ENCODE results near the gene SCAF1.

SCAF1 gene, protein sequence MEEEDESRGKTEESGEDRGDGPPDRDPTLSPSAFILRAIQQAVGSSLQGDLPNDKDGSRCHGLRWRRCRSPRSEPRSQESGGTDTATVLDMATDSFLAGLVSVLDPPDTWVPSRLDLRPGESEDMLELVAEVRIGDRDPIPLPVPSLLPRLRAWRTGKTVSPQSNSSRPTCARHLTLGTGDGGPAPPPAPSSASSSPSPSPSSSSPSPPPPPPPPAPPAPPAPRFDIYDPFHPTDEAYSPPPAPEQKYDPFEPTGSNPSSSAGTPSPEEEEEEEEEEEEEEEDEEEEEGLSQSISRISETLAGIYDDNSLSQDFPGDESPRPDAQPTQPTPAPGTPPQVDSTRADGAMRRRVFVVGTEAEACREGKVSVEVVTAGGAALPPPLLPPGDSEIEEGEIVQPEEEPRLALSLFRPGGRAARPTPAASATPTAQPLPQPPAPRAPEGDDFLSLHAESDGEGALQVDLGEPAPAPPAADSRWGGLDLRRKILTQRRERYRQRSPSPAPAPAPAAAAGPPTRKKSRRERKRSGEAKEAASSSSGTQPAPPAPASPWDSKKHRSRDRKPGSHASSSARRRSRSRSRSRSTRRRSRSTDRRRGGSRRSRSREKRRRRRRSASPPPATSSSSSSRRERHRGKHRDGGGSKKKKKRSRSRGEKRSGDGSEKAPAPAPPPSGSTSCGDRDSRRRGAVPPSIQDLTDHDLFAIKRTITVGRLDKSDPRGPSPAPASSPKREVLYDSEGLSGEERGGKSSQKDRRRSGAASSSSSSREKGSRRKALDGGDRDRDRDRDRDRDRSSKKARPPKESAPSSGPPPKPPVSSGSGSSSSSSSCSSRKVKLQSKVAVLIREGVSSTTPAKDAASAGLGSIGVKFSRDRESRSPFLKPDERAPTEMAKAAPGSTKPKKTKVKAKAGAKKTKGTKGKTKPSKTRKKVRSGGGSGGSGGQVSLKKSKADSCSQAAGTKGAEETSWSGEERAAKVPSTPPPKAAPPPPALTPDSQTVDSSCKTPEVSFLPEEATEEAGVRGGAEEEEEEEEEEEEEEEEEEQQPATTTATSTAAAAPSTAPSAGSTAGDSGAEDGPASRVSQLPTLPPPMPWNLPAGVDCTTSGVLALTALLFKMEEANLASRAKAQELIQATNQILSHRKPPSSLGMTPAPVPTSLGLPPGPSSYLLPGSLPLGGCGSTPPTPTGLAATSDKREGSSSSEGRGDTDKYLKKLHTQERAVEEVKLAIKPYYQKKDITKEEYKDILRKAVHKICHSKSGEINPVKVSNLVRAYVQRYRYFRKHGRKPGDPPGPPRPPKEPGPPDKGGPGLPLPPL
- 57.7 to 70.0 (median 61.5) reads per million in 3 experiments for total RNA-seq

DNA sequence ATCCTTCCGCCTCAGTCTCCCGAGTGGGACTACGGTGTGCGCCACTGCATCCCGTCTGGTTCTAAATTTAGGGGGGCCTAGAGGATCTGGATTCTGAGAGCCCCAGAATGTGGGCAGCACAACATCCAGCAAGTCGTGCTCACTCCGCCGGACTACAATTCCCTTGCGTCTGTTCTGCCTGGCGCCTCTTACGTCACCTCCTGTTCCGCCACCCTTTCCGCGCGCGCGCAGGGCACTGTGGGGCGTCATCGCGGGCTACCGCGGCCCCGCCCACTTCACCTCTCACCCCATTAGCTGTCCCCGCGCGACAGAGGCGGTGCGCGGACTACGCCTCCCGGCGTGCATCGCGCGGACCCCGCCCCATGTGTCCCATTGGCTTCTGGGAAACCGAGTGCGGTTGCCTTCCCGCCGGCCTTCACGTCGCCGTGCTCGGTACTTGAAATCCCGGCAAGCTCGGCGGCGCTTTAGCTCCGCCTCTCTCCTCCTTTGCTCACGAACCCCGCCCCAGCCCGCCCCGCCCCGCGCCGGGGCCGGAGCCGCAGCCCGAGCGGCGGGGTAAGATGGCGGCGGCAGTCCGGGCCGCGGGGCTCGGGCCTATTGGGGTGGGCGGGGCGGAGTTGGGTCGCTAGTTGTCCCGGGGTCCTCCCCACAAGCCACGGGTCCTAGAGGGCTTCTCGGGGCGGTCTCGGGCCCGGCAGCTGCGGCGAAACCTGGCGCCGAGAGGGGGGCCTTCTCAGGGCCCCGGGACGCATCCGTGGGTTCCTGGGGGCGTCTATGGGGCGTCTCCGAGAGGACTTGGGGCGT, at the start of gene SCAF1:
Gene SCAF1, plus strand, starts transcription at position 522 of the 804 bp plus-strand sequence. CDS start 2,818 bp downstream, outside the sequence.
- DNase-seq = peak; percentile 100

DNA sequence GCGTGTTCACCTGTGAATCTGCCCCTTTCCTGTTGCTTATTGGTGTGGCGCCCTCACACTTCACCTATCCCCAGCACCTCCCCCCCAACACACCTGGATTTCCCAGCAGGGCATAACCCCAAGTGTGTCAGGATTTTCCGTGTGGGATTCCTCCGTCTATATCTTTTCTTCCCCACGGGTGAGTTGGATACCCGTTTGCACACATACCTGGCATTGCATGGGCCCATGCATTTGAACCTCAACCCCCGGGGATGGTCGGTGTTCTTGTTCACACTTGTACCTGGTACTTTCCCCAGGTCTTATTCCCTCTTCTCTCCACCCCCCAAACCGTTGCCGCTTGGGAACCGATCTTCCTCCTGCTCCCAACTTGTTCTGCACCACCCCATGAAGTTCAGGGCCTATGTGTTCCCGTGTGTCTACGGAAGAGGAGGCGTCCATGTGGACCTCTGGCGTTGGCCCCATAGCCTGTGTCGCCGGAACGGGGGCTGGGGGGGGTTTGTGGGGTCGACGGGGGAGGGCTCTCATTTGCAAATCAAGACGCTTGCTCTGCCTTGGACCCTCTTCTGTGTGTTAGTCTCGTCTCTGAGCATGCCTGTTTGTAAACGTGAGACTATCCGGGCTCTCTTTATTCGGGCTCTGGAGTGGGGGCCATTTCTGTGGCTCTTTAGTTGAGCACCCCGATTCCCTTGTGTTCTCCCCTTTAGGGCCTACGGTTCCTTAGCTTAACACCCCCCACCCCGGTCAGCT, 49.4 kb upstream of the SCAF1 start:
- no peak for DNase-seq

DNA sequence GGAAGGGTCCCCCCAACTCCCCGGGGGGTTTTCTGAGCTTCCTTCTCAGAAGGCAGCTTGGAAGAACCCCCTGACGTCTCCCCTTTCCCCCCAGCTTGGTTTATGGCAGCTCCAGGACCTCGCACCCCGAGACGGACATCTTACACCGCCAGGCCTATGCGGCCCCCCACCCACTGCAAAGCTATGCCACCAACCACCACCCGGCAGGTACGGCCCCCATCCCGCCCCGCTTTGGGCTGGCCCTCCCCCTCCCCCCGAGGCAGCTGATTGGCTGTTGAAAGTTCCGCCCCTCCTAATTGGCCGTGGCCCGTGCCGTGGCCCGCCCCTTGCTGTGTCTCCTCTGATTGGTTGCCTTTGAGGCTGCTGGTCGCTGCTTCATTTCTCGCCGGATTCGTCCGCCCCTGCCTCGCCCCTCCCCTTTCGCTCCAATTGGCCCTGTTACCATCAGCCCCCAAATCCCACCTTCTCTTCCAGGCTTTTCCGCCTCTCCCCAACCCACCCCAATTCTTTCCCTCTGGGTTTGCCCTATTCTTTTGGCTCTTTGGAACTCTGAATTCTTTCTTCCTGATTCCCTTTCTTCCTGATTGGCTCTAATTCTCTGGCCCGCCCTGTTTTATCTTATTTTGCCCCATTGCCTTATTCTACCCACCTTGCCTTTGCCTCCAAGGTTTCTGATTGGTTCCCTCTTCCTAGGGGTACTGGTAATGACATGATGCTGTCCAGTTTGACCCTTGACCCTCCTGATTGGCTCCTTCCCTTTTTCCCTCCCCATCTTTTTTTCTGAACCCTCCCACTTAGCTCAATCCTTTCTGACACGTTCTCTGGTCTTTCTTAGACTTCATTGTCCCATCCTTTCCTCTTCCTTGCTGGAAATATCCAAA, 48.5 kb upstream of the SCAF1 start:
- DNase-seq = peak; percentile 87

DNA sequence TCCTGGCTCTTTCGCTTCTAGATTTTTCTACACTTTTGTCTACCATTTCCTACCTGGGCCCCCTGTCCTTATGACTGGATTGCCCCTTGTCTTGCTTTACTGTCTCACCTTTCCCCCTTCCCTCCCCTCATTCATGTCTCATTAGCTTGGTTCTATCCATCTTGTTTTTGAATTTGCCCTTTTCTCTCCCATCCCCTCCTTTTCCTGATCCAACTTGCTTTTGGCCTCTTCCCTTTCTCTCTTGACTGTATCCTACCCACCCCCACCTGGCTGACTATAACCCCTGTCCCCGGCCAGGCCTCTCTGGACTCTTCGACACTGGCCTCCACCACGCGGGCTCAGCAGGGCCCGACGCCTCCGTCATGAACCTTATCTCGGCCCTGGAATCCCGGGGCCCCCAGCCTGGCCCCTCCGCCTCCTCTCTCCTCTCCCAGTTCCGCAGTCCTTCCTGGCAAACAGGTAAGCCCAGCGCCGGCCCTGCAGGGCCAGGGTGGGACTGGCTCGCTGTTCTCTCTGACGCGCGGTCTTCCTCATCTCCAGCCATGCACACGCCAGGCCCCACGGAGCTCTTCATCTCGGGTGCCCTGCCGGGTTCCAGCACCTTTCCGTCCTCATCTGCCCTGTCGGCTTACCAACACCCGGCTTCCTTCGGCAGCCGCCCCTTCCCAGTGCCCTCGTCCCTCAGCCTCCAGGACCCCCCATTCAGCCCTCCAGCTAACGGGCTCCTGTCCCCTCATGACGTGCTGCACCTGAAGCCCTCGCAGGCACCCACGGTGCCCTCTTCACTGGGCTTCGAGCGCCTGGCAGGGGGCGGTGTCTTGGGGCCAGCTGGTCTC, 47.6 kb upstream of the SCAF1 start:
- no peak for DNase-seq

DNA sequence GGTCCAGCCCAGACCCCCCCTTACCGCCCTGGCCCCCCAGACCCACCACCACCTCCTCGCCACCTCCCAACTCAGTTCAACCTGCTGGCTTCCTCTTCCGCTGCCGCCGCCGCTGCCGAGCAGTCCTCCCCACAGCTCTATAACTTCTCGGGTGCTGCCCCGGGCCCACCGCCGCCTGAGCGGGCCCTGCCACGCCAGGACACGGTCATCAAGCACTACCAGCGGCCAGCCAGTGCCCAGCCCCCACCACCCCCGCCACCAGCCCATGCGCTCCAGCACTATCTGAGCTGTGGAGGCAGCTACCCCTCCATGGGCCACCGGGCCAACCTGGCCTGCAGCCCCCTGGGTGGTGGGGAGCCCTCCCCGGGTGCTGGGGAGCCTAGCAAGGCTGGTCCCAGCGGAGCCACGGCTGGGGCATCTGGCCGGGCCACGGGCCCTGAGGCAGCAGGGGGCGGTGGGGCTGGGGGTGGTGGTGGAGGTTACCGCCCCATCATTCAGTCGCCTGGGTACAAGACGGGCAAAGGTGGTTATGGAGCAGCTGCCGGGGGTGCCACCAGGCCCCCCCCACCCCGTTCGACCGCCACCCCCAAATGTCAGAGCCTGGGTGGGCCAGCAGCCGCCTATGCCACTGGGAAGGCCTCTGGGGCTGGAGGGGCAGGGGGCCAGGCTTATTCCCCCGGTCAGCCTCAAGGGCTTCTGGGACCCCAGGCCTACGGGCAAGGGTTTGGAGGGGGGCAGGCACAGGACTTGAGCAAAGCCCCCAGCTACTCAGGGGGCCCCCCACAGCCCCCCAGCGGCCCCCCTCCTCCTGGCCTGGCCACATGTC, 46.8 kb upstream of the SCAF1 start:
- no peak for DNase-seq

DNA sequence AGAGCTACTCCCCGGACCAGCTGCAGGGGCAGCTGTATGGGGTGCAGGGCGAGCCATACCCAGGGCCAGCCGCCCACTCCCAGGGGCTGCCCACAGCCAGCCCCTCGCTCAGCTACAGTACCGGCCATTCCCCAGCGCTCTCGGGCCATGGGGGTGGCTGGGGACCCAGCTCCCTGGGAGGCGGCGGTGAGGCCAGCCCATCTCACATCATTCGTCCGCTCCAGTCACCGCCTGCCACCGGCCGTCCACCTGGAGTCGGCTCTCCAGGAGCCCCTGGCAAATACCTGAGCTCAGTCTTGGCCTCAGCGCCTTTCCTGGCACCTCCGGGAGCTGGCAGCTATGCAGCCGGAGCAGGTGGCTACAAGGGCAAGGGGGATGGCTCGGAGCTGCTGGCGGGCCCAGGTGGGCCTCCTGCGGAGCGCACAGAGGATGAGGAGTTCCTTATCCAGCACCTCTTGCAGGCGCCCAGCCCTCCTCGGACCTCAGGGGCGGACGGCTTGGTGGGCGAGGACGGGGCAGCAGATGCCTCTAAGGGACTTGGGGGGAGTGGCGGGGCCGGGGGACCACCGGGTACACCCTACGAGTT, 46.1 kb upstream of the SCAF1 start:
- DNase-seq = no peak

DNA sequence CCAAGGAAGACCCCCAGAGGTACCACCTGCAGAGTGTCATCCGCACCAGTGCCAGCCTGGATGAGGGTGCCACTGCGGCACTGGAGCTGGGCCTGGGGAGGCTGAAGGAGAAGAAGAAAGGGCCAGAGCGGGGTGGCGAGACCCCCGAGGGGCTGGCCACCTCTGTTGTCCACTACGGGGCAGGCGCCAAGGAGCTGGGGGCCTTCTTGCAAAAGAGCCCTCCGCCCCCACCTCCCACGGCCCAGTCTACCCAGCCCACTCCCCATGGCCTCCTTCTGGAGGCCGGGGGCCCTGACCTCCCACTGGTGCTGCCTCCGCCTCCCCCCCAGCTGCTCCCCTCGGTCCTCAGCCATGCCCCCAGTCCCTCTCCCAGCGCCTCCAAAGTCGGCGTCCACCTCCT, 45.6 kb upstream of the SCAF1 start:
- DNase-seq = no peak

DNA sequence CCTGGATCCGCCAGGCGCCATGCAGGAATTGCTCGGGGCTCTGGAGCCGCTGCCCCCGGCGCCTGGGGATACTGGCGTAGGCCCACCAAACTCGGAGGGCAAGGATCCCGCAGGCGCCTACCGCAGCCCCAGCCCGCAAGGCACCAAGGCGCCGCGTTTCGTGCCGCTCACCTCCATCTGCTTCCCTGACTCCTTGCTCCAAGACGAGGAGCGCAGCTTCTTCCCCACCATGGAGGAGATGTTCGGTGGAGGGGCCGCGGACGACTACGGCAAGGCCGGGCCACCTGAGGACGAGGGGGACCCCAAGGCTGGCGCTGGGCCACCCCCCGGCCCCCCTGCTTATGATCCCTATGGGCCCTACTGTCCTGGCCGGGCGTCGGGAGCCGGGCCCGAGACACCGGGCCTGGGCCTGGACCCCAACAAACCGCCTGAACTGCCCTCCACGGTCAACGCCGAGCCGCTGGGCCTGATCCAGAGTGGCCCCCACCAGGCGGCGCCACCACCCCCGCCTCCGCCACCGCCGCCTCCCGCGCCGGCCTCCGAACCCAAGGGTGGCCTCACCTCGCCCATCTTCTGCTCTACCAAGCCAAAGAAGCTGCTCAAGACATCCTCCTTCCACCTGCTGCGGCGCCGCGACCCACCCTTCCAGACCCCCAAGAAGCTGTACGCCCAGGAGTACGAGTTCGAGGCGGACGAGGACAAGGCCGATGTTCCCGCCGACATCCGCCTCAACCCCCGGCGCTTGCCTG, 44.9 kb upstream of the SCAF1 start:
- DNase-seq = no peak

DNA sequence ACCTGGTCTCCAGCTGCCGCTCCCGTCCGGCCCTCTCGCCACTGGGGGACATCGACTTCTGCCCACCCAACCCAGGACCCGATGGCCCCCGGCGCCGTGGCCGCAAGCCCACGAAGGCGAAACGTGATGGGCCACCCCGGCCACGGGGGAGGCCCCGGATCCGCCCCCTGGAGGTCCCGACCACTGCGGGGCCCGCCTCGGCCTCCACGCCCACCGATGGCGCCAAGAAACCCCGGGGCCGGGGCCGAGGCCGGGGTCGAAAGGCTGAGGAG, 44.4 kb upstream of the SCAF1 start:
- no peak for DNase-seq

DNA sequence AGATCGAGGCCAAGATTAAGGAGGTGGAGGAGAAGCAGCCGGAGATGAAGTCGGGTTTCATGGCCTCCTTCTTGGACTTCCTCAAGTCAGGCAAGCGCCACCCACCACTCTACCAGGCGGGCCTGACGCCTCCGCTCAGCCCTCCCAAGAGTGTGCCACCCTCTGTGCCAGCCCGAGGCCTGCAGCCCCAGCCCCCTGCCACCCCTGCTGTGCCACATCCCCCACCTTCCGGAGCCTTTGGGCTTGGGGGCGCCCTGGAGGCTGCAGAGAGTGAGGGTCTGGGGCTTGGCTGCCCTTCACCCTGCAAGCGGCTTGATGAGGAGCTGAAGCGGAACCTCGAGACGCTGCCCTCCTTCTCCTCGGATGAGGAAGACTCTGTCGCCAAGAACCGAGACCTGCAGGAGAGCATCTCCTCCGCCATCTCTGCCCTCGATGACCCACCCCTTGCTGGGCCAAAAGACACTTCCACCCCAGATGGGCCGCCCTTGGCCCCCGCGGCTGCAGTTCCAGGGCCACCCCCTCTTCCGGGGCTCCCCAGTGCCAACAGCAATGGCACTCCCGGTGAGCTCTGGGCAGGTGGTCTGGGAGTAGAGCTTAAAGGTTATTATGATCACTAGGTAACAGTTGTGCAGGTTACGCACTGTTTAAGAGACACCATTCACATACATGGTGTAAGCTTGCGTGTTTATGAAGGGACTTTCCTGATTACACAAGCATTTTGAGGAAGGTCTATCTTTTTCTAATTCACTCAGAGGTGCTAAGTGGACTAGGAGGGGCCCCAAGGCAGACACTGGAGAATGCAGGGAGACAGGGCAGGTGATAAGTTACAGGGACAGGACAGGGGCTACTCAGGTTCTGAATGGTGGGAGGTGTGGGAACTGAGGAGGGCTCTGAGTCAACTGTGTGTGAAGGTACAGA, 42.4 kb upstream of the SCAF1 start:
- no peak for DNase-seq

DNA sequence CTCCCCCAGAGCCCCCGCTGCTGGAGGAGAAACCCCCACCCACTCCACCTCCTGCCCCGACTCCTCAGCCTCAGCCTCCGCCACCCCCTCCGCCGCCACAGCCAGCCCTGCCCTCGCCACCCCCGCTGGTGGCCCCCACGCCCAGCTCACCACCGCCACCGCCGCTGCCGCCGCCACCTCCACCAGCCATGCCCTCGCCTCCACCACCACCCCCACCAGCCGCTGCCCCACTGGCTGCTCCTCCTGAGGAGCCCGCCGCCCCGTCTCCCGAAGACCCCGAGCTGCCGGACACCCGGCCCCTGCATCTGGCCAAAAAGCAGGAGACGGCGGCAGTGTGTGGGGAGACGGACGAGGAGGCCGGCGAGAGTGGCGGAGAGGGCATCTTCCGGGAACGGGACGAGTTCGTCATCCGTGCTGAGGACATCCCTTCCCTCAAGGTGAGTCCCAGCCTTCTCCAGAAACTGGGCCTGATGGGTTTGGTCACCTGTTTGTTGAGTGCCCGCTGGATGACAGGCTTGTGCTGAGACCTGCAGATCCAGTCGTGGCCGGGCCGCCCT, 40.4 kb upstream of the SCAF1 start:
- no peak for DNase-seq

DNA sequence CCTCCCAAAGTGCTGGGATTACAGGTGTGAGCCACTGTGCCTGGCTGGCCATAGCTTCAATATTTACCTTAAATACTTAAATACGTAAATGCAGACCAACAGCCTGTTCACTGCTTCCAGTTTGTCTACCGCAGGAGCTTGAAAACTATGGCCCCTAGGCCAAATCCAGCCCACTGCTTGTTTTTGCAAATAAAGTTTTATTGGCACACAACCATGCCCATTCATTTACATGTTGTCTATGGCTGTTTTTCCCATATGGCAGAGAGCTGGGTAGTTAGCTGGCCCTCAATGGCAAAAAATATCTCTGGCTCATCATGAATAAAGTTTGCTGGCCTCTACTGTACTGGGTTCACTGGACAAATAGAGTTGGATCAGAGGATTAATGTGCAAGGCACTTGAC, 39.2 kb upstream of the SCAF1 start:
- DNase-seq = no peak

DNA sequence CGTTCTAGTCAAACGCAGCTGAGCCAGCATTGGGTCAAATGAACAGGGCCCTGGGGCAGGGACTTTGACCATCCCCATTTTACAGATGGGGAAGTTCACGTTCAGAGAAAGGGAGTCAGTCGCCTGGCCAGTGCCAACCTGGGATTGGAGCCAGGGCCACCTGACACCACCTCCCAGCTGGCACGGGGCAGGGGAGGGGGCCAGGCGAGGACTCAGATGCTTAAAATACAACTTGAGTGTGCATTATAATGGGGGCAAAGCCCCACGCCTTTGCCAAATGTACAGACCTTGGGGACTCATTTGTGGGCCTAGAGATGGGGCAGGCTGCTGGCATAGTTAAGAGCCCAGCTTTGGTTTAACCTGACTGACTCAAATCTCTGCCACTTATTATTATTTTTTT, 36.4 kb upstream of the SCAF1 start:
- no peak for DNase-seq

DNA sequence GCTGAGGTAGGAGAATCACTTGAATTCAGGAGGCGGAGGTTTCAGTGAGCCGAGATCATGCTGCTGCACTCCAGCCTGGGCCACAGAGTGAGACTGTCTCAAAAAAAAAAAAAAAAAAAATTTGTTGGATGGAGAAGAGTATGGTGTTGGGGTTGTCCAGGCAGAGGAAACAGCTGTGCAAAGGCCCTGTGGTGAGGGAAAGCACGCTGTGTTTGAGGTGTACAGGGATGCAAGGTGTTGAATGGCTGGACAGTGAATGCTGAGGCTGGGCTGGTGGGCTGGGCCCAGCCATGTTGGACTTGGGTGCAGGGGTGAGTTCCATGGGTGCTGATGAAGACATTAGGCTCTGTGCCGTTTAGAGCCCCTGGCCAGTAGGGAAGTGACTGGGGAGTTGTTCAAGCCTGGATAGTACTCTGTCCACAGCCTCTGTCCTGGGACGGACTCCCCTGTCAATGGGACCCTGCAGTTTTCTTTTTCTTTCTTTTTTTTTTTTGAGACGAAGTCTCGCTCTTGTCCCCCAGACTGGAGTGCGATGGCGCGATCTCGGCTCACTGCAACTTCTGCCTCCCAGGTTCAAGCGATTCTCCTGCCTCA, 32.4 kb upstream of the SCAF1 start:
- no peak for DNase-seq

DNA sequence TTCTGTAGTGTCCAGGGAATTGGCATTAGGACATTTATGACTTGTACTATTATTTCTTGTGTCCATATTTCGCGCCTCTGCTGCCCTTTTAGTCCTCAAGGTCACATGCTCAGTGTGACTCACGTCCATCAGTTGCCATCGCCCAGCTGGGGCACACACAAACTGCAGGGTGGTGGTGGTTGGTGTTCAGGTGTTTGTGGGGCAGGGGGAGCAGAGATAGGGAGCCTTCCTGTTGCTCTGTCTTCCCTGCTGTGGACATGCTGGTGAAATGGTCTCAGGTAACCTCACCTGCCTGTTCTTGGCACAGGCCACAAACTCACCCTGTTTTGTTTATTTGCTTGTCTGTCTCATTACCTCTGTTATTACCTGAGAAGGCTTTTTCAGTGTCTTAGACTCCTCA, 28.6 kb upstream of the SCAF1 start:
- no peak for DNase-seq
